Measurements from ENCODE around the gene BTG2. TPM values are rescaled to one million over a fixed set of nuclear protein-coding genes. Genes with fewer than 3 reads are reported as not detected.
A peak's percentile ranks its signal among the peaks of the same experiment; 100 is the strongest.

BTG2 gene
- total RNA-seq, 1 experiment from 2014 or later = 2.7 TPM

GRCh38 chr1:203271962-203272632 is 33.2 kb upstream of the BTG2 start:
- TF ChIP-seq, protein P1, sequence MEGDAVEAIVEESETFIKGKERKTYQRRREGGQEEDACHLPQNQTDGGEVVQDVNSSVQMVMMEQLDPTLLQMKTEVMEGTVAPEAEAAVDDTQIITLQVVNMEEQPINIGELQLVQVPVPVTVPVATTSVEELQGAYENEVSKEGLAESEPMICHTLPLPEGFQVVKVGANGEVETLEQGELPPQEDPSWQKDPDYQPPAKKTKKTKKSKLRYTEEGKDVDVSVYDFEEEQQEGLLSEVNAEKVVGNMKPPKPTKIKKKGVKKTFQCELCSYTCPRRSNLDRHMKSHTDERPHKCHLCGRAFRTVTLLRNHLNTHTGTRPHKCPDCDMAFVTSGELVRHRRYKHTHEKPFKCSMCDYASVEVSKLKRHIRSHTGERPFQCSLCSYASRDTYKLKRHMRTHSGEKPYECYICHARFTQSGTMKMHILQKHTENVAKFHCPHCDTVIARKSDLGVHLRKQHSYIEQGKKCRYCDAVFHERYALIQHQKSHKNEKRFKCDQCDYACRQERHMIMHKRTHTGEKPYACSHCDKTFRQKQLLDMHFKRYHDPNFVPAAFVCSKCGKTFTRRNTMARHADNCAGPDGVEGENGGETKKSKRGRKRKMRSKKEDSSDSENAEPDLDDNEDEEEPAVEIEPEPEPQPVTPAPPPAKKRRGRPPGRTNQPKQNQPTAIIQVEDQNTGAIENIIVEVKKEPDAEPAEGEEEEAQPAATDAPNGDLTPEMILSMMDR (IDR thresholded peaks at IDR 0.05; ENCODE audit: unreplicated experiment) = no peak
- H3K4me1 Mint-ChIP-seq (ENCODE audit: low read depth, unreplicated experiment) = peaks cover 10% of the 10 kb centered on the region
- H3K27ac Mint-ChIP-seq (ENCODE audit: unreplicated experiment) = no peak overlapping the region
- no TSS peak for BruUV-seq (replicated peaks)
- no peak for DNase-seq
- CTCF ChIA-PET = interaction anchor here (1.5 to 1.7 kb wide), 2 partner anchors 55 to 216 kb away, joined by 8 to 36 read pairs; no protein-coding TSS in a partner anchor
- H3K36me3 Mint-ChIP-seq (ENCODE audit: insufficient read depth, unreplicated experiment) = peaks cover 6% of the 10 kb centered on the region
- H3K27me3 Mint-ChIP-seq (ENCODE audit: unreplicated experiment) = peaks cover 21% of the 10 kb centered on the region
- H3K9me3 Mint-ChIP-seq (ENCODE audit: low read depth, unreplicated experiment) = no peaks in the 10 kb centered on the region
- intact Hi-C loops (cut with micrococcal nuclease; ENCODE audit: unreplicated experiment) = loop anchor here (2.0 to 5.0 kb wide), 2 partner anchors 57 to 215 kb away; no protein-coding TSS in a partner anchor
- no peak overlapping the region for H3K4me3 Mint-ChIP-seq (ENCODE audit: low read depth, unreplicated experiment)

DNA sequence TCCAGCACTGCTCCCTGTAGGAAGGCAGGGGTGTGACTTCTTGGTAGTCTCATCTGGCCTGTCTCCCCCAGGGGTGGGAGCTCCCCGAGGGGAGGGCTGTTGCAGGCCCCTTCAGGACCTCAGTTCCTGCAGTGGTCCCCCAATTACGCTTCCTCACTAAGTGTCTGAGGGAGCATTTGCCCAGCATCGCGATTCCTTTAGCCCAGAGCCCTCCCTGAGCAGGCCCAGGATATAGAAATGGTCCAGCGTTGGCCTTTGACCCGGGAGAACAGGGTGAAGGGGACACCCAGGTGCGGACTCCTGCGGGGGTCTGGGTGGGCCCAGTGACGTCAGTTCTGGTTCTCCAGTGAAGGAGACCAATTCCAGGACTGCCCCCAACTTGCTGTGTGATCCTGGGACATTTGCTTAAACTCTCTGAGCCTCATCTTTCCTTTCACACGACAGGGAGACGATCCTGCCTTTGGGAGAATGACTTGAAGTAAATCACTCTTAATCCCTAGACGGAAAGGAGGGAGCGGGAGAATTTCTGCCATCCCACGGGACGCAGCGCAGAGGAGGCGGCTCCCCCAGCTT is 32.6 kb upstream of the BTG2 start:
- Mint-ChIP-seq H3K27me3 (ENCODE audit: unreplicated experiment) (peaks cover 28% of the 10 kb centered on the region), H3K4me3 (ENCODE audit: low read depth, unreplicated experiment) (peak overlapping the region; percentile 40), H3K9me3 (ENCODE audit: low read depth, unreplicated experiment) (no peaks in the 10 kb centered on the region), H3K27ac (ENCODE audit: unreplicated experiment) (no peak overlapping the region), H3K4me1 (ENCODE audit: low read depth, unreplicated experiment) (peaks cover 4% of the 10 kb centered on the region), H3K36me3 (ENCODE audit: insufficient read depth, unreplicated experiment) (no peaks in the 10 kb centered on the region)
- intact Hi-C loops (cut with micrococcal nuclease; ENCODE audit: unreplicated experiment) = loop anchor here (1.0 to 5.0 kb wide), 3 partner anchors 56 to 215 kb away; no protein-coding TSS in a partner anchor
- CTCF ChIA-PET = interaction anchor here (0.5 to 1.7 kb wide), 16 partner anchors 10 to 660 kb away, joined by 3 to 36 read pairs (median 4); partner anchors contain the start of gene BTG2
- TF ChIP-seq, protein P1 (IDR thresholded peaks at IDR 0.05; ENCODE audit: unreplicated experiment) = no peak
- BruUV-seq (replicated peaks) = no TSS peak
- no peak for DNase-seq

- TF ChIP-seq, protein P1 (IDR thresholded peaks at IDR 0.05; ENCODE audit: unreplicated experiment) = peak; percentile 96
- no peaks in the 10 kb centered on the region for H3K9me3 Mint-ChIP-seq (ENCODE audit: low read depth, unreplicated experiment)
- peak overlapping the region; percentile 40 for H3K4me3 Mint-ChIP-seq (ENCODE audit: low read depth, unreplicated experiment)
- BruUV-seq (replicated peaks) = no TSS peak
- CTCF ChIA-PET = interaction anchor here (0.5 to 1.7 kb wide), 16 partner anchors 10 to 661 kb away, joined by 3 to 36 read pairs (median 4); partner anchors contain the start of gene BTG2
- H3K36me3 Mint-ChIP-seq (ENCODE audit: insufficient read depth, unreplicated experiment) = no peaks in the 10 kb centered on the region
- no peaks in the 10 kb centered on the region for H3K4me1 Mint-ChIP-seq (ENCODE audit: low read depth, unreplicated experiment)
- peak; percentile 94 for DNase-seq
- no peak overlapping the region for H3K27ac Mint-ChIP-seq (ENCODE audit: unreplicated experiment)
- H3K27me3 Mint-ChIP-seq (ENCODE audit: unreplicated experiment) = peaks cover 34% of the 10 kb centered on the region
- intact Hi-C loops (cut with micrococcal nuclease; ENCODE audit: unreplicated experiment) = loop anchor here (1.0 to 5.0 kb wide), 3 partner anchors 55 to 214 kb away; no protein-coding TSS in a partner anchor
Measured at GRCh38 chr1:203273206-203273868, 32.0 kb upstream of the BTG2 start.

- no TSS peak for BruUV-seq (replicated peaks)
- Mint-ChIP-seq H3K9me3 (ENCODE audit: low read depth, unreplicated experiment) (no peaks in the 10 kb centered on the region), H3K36me3 (ENCODE audit: insufficient read depth, unreplicated experiment) (no peaks in the 10 kb centered on the region), H3K27ac (ENCODE audit: unreplicated experiment) (no peak overlapping the region), H3K4me3 (ENCODE audit: low read depth, unreplicated experiment) (no peak overlapping the region), H3K4me1 (ENCODE audit: low read depth, unreplicated experiment) (no peaks in the 10 kb centered on the region), H3K27me3 (ENCODE audit: unreplicated experiment) (peaks cover 41% of the 10 kb centered on the region)
- DNase-seq = no peak
- CTCF ChIA-PET = interaction anchor here (1.6 to 1.9 kb wide), 3 partner anchors 10 to 68 kb away, joined by 3 to 7 read pairs (median 5); no protein-coding TSS in a partner anchor
- TF ChIP-seq, protein P1 (IDR thresholded peaks at IDR 0.05; ENCODE audit: unreplicated experiment) = no peak
- intact Hi-C loops (cut with micrococcal nuclease; ENCODE audit: unreplicated experiment) = loop anchor here (1.0 to 5.0 kb wide), 3 partner anchors 55 to 213 kb away; no protein-coding TSS in a partner anchor
Measured at GRCh38 chr1:203273869-203274602, 31.3 kb upstream of the BTG2 start.

Data from Calu3 (cell line).